SK-N-MC (cell line): ENCODE data around the gene SCD5.

Experiments
- DNase-seq: peaks from one replicate; pipeline ENCODE4 v3.0.0-alpha.2; 2011; ENCODE audit warnings: low read depth, low spot score
- H3K27ac ChIP-seq: fragments of 200-600 bp; sonication (generic); 2 replicates; pipeline ENCODE4 v1.5.1; 2016; ENCODE audit warnings: mixed run types
- H3K36me3 ChIP-seq: fragments of 200-600 bp; sonication (generic); 2 replicates; pipeline ENCODE4 v1.6.1; 2017; ENCODE audit warnings: antibody characterized with exemption, low read length, mixed read lengths; ENCODE audit not compliant: insufficient read depth
- H3K4me3 ChIP-seq: fragments of 200-600 bp; sonication (generic); 2 replicates; pipeline ENCODE4 v1.5.1; 2016
- H3K9ac ChIP-seq: fragments of 200-600 bp; sonication (generic); 2 replicates; pipeline ENCODE4 v1.8.0; 2017; ENCODE audit warnings: mixed run types, mixed read lengths; ENCODE audit not compliant: insufficient read length
- H3K9me3 ChIP-seq: fragments of 200-600 bp; sonication (generic); 2 replicates; pipeline ENCODE4 v1.6.1; 2017; ENCODE audit warnings: low read depth, mild to moderate bottlenecking, antibody characterized with exemption, low read length, moderate library complexity, mixed read lengths
- EZH2 ChIP-seq: fragments of 200-600 bp; sonication (generic); IDR thresholded peaks from one replicate; pipeline ENCODE4 v1.6.1; 2017; ENCODE audit warnings: antibody characterized with exemption
- FOXP2 ChIP-seq: optimal IDR thresholded peaks from 2 replicates; pipeline ENCODE3; 2011; ENCODE audit warnings: mild to moderate bottlenecking, moderate library complexity; ENCODE audit not compliant: insufficient read depth; ENCODE audit errors: extremely low read length, control extremely low read depth
- POLR2AphosphoS5 ChIP-seq: IDR thresholded peaks from 2 replicates; pipeline ENCODE4 v1.6.1; 2012; ENCODE audit warnings: mild to moderate bottlenecking, low read depth, low read length, borderline replicate concordance

Gene SCD5

DNA sequence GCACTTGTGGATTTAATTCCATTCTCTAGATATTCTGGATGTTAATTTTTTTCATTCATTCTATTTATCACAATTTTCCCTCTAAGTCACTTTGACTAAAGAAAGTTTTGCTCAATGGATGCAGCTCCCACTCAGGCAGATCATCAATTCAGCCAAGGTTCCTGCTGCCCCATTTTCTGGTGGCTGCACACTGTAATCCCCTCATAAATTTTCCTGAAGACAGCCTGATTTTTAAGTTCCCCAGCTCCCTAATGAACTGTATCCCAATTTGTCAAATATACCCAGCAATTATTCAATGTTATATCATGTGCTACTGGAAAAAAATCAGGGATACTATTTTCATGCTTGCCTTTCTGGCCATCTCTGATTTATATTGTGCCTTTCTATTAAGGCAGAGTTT lies 61.2 kb downstream of the SCD5 start:
- H3K27ac ChIP-seq: no peak overlapping the region
- H3K36me3 ChIP-seq: no peaks in the 10 kb centered on the region
- H3K4me3 ChIP-seq: no peak overlapping the region
- no peak for TF ChIP-seq POLR2AphosphoS5
- TF ChIP-seq EZH2: no peak
- no peak for TF ChIP-seq FOXP2
- no peak overlapping the region for H3K9ac ChIP-seq
- H3K9me3 ChIP-seq: no peaks in the 10 kb centered on the region
- no peak for DNase-seq

DNA sequence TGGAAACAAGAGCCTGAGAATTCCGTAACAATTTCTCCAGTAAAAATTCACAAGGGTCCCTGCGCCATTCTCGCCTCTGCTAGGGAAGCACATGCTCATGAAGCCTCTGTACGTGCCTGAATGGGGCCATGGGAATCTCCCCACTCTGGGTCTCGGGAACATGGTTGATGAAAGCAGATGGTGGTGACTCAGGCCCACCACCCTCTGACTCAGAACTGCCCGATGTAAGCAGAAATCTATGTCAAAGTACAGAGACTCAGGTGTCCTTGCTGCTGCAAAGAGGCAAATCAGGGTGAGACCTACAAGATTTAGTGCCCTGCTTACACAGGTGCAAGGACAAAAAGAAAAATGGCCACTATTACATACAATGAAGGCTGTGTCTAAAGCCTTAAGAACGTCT lies 65.0 kb downstream of the SCD5 start:
- H3K4me3 ChIP-seq: no peak overlapping the region
- no peak for TF ChIP-seq FOXP2
- TF ChIP-seq POLR2AphosphoS5: no peak
- no peak for TF ChIP-seq EZH2
- H3K36me3 ChIP-seq: no peaks in the 10 kb centered on the region
- H3K9ac ChIP-seq: no peak overlapping the region
- H3K27ac ChIP-seq: no peak overlapping the region
- H3K9me3 ChIP-seq: no peaks in the 10 kb centered on the region
- no peak for DNase-seq

DNA sequence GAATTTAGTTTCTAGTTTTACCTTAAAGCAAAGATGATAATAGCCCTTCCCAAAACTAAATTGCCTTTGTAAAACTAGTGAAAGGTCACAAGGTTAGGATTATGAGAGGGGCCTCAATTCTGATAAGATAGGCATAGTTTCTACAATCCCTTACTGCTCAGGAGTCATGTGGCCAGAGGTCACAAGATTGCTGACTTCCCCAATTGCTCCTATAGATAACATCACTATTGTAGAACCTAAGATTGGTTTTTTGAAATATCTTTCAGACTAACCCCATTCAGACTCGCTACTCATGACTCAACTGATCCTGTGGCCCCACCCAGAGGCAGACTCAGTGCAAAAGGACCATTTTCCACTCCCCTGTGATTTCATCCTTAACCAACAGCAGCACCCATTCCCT lies 70.3 kb downstream of the SCD5 start:
- Histone ChIP-seq H3K27ac (no peak overlapping the region), H3K9ac (no peak overlapping the region), H3K36me3 (no peaks in the 10 kb centered on the region), H3K9me3 (no peaks in the 10 kb centered on the region), H3K4me3 (no peak overlapping the region)
- no peak for DNase-seq
- TF ChIP-seq EZH2: no peak
- TF ChIP-seq FOXP2: no peak
- no peak for TF ChIP-seq POLR2AphosphoS5

DNA sequence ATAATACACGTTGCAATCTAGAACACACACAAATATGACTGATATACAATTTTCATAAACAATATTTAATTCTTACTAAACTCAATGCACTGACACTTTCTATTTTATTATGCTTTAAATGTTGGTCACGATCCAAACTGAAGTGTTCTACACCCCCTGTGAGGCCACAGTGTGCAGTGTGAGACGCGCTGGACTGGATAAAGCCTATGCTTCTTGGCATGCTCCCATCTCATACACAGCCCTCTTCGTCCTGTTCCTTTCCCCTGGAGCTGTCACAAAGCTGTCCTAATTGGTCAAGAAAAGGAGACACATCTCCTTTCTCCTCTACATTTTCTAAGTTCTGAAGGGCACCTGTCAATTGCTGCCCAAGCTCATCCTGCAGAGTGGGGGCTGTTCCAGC lies 72.0 kb downstream of the SCD5 start:
- no peaks in the 10 kb centered on the region for H3K36me3 ChIP-seq
- H3K9me3 ChIP-seq: no peaks in the 10 kb centered on the region
- H3K4me3 ChIP-seq: no peak overlapping the region
- no peak overlapping the region for H3K27ac ChIP-seq
- H3K9ac ChIP-seq: no peak overlapping the region
- DNase-seq: no peak
- TF ChIP-seq FOXP2: no peak
- no peak for TF ChIP-seq POLR2AphosphoS5
- no peak for TF ChIP-seq EZH2

DNA sequence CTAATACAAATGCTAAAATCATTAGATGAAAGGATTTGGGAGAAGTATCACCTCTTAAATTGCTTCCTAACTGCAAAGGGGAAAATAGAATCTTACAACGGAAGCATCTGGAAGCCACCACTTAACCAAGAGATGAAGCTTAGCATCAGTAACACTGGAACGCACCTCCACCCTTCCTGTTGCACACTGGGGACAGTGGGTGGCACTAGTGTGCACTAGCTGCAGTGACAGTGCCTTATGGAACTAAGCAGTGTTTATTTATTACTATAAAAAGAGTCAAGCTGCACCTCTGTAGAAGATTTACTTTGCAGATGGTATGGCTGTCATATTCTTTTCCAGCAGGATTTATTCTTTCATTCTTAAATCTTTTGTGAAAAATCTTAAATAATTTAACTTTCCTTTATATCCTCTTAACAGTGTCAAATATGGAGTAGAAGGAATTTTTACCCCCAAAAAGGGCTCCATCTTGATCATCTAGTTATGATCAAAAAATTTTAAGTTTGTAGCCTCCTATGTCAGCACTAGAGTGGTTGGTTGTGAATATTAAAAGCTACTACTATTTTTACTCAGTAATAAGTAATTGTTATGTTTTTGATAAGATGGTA lies 76.7 kb downstream of the SCD5 start:
- no peak for TF ChIP-seq POLR2AphosphoS5
- no peak for TF ChIP-seq EZH2
- no peak for TF ChIP-seq FOXP2
- H3K4me3 ChIP-seq: no peak overlapping the region
- no peak overlapping the region for H3K9ac ChIP-seq
- no peaks in the 10 kb centered on the region for H3K9me3 ChIP-seq
- H3K27ac ChIP-seq: no peak overlapping the region
- H3K36me3 ChIP-seq: no peaks in the 10 kb centered on the region
- DNase-seq: peak; percentile 14

DNA sequence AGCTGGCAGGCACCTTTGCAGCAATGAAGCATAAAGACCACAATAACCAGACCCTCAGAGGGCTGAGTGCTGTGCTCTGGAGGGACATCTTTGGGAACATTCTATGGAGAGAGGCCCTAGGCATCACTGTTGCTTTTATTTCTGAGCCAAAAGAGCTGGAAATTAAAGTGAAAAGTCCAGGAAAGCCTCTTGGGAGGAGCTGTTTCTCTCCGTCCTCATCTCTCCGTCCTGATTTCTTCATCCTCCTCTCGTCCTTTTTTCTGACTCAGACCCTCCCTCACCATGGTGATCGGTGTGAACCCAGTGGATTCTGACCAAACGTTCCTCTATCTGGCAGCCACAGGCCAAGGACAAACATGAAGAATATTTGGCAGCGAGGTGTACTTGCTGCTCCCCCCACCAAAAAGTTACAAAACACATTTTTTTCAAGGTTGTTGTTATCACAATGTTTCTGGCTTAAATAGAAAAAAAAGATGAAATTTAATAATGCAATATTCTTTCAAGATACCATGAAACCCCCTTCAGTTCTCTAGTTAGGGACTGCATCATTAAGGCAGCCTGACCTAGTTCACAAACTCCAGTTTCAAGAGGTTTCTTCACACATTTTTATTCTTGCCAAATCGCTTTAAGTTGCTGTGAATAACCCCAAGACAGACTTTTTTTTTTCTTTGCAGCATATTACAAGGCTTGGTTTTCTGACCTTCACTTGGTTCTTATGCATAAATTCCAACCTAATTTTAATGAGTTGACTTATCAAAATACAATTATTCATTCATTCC lies 80.2 kb downstream of the SCD5 start:
- H3K4me3 ChIP-seq: no peak overlapping the region
- no peak for DNase-seq
- no peaks in the 10 kb centered on the region for H3K9me3 ChIP-seq
- no peak overlapping the region for H3K9ac ChIP-seq
- H3K36me3 ChIP-seq: no peaks in the 10 kb centered on the region
- TF ChIP-seq FOXP2 (no peak), POLR2AphosphoS5 (no peak), EZH2 (no peak)
- H3K27ac ChIP-seq: no peak overlapping the region

DNA sequence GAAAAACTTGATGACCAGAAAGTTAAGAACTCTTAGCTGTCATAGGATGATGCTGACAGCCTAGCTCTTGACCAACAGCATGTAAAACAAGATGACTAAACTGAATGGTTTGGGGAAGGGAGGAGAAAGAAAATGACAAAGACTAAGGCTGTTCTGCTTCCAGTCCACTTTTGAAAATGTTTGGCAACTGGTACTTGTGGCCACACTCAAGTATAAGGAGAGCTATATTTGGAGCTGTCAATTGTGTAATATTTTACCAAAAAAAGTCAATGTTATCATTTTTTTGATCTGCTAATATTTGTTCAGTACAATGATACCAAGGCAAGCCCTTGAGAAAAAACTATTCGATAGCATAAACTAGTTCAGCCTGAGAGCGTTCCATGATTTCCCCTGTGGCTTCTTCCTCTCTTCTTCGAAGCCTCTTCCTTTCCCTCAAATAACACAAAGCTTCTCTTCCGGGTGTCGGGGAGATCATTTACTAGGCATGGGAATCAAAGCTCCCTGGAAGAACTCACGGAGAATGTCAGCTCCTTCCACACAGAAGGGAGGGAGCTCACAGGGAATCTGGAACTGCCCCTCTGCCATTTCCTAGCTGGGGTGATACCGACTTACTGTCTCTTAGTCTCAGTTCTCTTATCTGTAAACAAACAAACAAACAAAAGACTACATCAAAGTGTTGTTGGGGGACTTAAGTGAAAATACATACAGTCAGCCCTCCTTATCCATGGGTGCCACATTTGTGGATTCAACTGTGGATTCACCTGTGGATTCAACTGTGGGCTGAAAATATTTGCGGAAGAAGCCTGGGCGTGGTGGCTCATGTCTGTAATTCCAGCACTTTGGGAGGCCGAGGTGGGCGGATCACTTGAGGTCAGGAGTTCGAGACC lies 82.6 kb downstream of the SCD5 start:
- Histone ChIP-seq H3K9ac (no peak overlapping the region), H3K9me3 (no peaks in the 10 kb centered on the region), H3K36me3 (no peaks in the 10 kb centered on the region), H3K27ac (no peak overlapping the region), H3K4me3 (no peak overlapping the region)
- no peak for DNase-seq
- no peak for TF ChIP-seq FOXP2
- no peak for TF ChIP-seq EZH2
- TF ChIP-seq POLR2AphosphoS5: no peak

DNA sequence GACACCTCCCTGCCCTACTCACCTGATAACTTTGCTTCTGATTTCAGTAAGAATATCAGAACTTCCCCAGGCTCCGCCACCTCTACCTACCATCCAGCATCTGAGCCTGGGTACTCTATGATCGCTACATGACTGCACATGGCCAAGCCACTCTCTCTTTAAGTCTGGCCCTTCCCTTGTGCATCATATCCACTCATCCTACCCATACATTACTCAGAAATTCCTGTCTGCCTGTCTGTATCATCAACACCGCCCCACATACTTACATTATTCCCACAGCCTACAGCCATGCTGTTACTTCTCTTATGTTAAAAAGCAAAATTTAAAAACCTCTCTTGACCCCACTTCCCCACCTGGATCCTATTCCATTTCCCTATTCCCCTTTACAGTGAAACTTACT lies 84.7 kb downstream of the SCD5 start:
- Histone ChIP-seq H3K27ac (no peak overlapping the region), H3K36me3 (no peaks in the 10 kb centered on the region), H3K9me3 (no peaks in the 10 kb centered on the region), H3K9ac (no peak overlapping the region), H3K4me3 (no peak overlapping the region)
- DNase-seq: no peak
- TF ChIP-seq EZH2 (no peak), FOXP2 (no peak), POLR2AphosphoS5 (no peak)
